Stimulated activated CD8-positive, alpha-beta memory T cell treated with anti-CD3 and anti-CD28 coated beads, Interleukin-15, amount 100 ng/mL, for 24 hours (primary cell): ENCODE data around the gene CROCC2.

Experiments used
- DNase-seq: peaks from one replicate; pipeline ENCODE4 v3.0.0-alpha.2; 2020; ENCODE audit warnings: low read depth

Gene CROCC2

DNA sequence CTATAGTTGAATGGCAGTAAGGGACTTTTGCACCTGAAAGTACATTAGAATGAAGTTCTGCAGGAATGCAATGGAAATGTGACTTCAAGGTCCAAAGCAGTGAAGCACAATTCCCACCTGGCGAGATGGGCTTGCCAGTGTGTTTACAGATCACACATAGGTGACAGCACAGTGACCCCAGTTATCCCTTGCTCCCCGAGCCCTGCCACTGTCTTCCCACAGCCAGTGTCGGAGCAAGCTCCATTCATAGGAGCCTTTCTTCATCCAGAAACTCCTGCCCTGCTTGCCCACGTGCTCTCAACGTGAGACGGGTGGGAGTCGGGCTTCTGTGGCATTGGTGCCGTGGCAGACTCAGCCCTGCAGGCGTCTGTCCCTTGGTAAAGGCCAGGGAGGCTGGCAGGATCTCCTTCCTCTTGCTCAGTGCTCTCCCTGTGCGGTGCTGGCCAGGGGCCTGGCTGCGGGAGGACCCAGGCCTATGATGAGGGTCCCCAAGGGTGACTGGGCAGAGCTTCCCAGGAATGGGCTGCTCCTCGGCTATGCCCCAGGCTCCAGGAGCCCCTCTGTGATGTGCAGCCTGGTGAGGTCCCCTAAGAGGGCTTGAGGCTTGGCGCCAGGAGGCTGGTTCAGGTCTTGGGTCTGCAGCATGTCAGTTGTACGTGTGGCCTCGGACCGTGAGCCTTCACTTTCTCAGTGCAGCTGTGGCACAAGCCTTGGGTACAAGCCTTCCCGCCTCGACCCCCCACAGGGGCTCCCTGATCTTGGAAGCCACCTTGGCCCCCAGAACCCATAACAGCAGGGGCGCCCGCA is 132.4 kb downstream of the CROCC2 start:
- no peak for DNase-seq

DNA sequence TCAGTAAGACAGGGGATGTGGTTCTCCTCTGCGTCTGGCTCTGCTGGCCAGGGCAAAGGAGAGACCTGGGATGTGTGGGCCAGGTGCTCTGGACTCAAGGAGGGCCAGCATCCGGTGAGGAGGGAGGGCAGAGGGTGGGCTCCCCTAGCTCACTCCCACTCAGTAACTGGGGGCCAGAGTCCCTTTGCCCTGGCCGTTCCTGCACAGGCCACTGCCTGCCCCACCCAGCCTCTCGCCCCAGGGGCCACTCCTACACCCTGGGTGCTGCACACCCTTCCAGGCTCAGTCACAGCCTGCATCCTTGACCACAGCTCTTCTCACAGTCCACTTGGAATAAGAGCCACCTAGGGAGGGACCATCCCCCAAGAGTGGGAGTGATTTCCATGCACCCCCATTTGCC is 133.3 kb downstream of the CROCC2 start:
- no peak for DNase-seq

DNA sequence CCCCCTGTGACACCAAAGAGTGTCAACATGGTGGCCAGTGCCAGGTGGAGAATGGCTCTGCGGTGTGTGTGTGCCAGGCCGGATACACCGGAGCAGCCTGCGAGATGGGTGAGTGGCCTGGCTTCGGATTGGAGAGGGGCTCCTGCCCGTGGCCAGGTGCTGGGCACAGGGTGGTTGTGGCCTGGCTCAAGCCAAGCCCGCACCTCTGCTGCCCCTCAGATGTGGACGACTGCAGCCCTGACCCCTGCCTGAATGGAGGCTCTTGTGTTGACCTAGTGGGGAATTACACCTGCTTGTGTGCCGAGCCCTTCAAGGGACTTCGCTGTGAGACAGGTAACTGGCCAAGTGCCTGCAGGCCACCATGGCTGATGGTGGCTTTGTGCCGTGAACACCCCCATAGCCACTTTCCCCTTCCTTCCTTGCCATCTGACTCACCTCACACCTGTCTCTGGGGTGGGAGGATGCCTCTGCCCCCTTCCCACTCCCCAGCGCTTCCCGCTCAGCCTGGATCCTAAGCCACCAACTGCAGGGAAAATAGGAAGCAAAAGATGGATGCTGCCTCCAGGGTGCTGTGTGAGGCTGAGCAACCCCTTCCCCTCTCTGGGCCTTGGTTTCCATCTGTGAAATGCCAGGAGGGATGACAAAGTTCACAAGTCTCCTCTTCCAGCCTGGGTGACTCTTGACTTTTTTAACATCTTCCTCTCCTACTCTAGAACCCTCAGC is 134.1 kb downstream of the CROCC2 start:
- no peak for DNase-seq

DNA sequence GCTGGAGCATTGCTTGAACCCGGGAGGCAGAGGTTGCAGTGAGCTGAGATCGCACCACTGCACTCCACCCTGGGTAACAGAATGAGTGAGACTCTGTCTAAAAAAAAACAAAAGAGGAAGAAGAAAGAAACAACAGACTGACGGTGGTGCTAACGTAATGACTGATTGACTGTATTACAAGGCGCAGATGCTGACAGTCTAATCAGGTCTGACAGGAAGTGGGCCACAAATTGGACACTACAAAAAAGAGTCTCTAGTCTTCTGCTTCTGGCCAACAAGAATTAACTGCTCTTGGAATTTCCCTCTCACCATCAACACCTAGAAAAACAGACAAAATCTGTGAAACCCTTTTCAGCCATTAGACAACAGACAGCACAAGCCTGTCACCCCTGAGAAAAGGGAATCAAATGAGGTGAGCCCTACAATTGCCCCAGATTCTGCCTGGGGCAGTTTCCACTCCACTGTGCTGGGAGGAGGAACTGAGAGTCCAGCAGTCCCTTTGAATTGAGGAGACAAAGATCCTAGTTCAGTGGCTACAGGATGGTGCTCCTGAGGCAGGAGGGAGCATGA is 135.5 kb downstream of the CROCC2 start:
- DNase-seq = no peak
